H4 (cell line): Measurements from ENCODE around the gene CDH22. TPM values are rescaled to one million over a fixed set of nuclear protein-coding genes. Genes with fewer than 3 reads are reported as not detected.

Experiments used
- DNase-seq: peaks from one replicate; pipeline ENCODE4 v3.0.0-alpha.2; 2015; ENCODE audit warnings: low spot score
- total RNA-seq: library from RNA; depleted of rRNA; stranded (reverse); fragments of >200 nt; shearing (Covaris generic); gene quantifications from 2 replicates; pipeline ENCODE4 v1.2.3, GENCODE V29; 2014

CDH22 gene
- total RNA-seq, 1 experiment from 2014 or later, result not detected

DNA sequence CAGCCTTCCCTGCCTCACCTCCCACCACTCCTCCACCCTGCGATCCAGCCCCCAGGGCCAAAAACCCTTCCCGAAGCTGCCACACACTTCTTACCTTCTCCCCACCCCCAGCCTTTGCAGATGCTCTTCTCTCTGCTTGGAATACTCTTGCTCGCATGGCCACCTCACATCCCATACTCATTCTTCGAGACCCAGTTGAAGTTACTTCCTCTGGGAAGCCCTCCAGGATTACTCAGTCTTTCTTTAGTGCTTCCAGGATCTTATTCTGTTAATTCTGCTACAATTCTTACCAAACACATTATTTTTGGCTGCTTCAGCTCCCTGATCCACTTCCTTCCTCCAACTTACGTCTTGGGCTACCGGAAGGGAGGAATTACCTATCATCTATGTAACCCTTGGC is 135.8 kb downstream of the CDH22 start:
- DNase-seq, result no peak

GRCh38 chr20:46171909-46172308 is 136.4 kb downstream of the CDH22 start:
- DNase-seq, result no peak

- no peak for DNase-seq
Measured at GRCh38 chr20:46171476-46171875, 136.8 kb downstream of the CDH22 start.

GRCh38 chr20:46169245-46170171 is 138.8 kb downstream of the CDH22 start:
- no peak for DNase-seq

DNA sequence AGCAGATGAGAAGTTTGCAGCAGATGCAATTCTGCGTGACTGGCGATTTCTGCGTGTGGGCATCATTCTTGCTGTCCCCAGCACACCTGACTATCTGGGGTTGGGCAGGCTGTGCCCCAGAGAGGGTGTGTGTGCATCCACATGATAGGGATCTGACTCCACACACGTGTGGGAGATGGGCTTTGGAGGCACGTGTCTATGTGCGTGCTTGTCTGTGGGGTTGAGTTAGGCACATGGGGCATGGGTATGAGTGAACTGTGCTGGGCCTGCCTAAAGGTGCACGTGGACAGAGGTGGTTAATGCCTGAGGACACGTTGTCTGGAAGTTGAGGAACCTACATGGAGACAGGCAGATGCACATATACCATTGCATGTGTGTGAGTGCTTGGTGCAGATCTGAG is 139.9 kb downstream of the CDH22 start:
- DNase-seq, result no peak

DNA sequence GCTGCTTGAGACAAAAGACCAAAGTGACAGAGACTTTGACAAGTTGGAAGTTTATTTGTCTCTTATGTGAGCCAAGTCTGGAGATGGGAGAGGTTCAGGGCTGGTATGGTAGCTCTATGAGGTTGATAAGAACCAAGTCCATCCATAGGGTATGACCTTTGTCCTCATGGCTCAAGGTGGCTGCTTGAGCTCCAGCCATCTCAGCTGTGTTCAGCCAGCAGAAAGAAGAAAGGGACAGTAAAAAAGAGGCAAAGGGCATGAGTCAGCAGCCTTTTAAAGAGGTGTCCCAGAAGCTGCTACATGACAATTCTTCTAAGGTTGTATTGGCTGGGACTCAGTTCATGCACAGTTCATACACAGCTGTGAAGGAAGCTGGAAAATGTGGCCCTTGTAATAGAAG is 141.2 kb downstream of the CDH22 start:
- no peak for DNase-seq

DNA sequence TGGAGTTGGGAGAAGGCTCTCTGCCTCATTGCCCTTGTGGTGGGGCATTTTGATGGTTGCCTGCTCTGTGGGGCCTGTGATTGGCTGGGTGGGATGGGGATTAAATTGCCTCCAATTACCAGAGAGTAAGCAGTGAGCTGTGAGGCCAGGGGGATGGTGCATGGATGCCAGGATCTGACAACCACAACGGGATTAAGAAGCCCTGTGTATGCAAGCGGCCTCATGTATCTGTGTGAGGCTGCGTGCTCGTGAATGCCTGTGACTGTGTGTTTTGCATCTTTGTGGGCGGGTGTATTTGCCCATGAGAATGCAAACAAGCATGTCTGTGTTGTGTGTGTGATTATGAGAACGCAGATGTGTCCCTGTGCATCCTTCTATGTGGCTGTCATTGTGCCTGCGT is 144.0 kb downstream of the CDH22 start:
- no peak for DNase-seq

- no peak for DNase-seq
Measured at GRCh38 chr20:46161921-46162320, 146.4 kb downstream of the CDH22 start.

DNA sequence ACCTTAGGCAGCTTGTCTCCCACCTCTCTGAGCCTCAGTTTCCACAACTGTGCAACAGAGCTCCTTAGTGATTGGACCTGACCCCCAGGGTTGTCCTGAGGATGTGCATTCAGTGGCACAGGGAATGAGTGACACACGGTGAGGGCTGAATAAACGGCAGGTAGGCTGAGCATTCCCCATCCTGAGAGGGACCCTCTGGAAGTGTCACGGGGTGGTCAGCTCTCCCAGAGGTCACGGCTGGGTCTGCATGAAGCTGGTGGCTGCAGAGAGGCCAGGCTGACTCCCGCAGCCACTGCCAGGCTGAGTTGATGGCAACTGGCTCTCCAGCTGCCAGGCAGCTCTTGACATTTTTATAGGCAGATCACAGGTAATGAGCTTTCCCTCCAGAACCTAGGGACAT is 147.6 kb downstream of the CDH22 start:
- no peak for DNase-seq

DNA sequence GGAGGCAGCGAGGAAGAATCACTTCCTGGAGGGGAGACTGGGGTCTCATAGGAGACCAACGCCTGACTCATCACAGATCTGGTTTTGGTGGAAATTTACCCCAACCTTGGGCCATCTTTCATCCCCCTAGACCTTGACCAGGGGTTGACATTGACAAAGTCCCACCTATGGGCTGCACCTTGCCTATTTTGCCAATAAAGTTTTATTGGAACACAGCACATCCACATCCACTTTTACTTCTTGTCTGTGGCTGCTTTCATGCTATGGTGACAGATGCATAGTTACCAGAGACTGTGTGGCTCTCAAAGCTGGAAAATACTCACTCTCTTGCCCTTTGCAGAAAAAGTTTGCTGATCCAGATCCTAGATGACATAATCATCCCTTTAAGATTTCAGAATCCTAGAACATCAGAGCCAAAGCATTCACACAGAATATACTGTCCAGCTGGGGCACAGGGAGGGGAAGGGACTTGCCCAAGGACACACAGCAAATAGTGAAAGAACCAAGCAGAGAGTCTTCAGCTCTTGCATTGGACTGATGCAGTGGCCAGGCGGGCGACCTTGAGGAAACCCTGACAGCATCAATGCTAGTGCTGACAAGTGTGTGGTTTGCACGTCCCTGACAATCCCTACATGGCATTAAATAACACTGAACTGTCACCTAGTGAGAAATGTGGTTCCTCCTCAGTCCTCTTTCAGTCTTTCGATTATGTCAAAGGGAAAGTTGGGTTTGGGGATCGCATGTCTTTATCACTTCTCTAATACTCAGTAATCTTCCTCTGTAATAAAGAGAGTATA is 149.0 kb downstream of the CDH22 start:
- no peak for DNase-seq

GRCh38 chr20:46158476-46158987 is 149.8 kb downstream of the CDH22 start:
- no peak for DNase-seq

- DNase-seq, result no peak
Measured at GRCh38 chr20:46157625-46158024, 150.7 kb downstream of the CDH22 start.

GRCh38 chr20:46157076-46157592 is 151.2 kb downstream of the CDH22 start:
- DNase-seq, result no peak

GRCh38 chr20:46156065-46156464 is 152.2 kb downstream of the CDH22 start:
- DNase-seq, result no peak

- DNase-seq, result no peak
Measured at GRCh38 chr20:46154796-46155195, 153.5 kb downstream of the CDH22 start.

DNA sequence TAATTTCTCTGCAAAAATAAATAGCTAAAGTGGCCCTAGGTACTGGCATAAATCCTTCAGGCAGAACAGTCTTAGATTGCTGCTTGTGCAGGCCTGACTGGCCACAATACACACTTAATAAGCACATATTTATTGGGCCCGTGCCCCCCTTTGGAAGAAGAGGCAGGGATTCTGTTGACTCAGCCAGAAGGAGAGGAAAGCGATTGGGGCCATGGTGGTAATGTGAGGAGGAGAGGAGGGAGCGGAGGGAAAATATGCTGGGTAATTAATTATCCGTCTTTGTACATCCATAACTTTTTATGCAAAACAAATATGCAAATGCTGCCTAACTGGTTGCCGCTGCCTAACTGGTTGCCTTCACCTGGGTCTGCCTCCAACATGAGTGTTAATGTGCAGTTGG is 154.0 kb downstream of the CDH22 start:
- DNase-seq, result no peak

GRCh38 chr20:46152824-46153586 is 155.3 kb downstream of the CDH22 start:
- no peak for DNase-seq

DNA sequence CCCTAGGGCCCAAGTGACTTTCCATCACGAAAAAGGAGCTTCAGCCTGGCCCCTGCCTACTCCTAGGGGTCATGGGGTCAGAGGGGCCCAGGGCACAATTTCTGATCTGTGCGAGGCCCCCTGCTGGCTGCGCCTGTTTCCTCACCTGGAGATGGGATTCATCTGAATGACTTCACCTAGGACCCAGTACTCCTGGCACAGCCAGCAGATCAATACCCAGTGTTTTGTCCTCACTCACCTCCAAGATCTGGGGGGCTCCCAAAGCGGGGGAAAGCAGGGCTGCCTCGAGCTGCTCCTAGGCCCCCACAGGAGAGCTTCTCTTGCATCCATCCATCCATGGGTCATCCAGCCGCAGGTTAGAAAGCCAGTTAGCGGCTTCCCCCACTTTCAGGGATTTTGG is 156.4 kb downstream of the CDH22 start:
- DNase-seq, result no peak

- DNase-seq, result no peak
Measured at GRCh38 chr20:46150943-46151342, 157.4 kb downstream of the CDH22 start.

GRCh38 chr20:46148313-46149208 is 159.7 kb downstream of the CDH22 start:
- DNase-seq, result no peak

- no peak for DNase-seq
Measured at GRCh38 chr20:46145713-46146112, 162.6 kb downstream of the CDH22 start.
